Fibroblast of lung (primary cell): ENCODE measurements around the gene SERTAD2. TPM values are rescaled to one million over a fixed set of nuclear protein-coding genes. Genes with fewer than 3 reads are reported as not detected.

Experiments
- DNase-seq, 2 donors: peaks; one replicate each; pipeline versions ENCODE4 v3.0.0 to v3.0.0-alpha.2; 2010; ENCODE audit warnings: low read depth in 2 of 2
- H2AFZ ChIP-seq: 2 replicates; pipeline ENCODE4 v1.5.1; 2012; ENCODE audit warnings: low read length, control low read depth, inconsistent platforms
- H3K27ac ChIP-seq: 2 replicates; pipeline ENCODE4 v1.5.1; 2011; ENCODE audit warnings: low read length, control low read depth; ENCODE audit not compliant: insufficient read depth
- H3K27me3 ChIP-seq: 2 replicates; pipeline ENCODE4 v1.5.1; 2011; ENCODE audit warnings: mild to moderate bottlenecking, low read length; ENCODE audit not compliant: control insufficient read depth, insufficient read depth
- H3K36me3 ChIP-seq: 2 replicates; pipeline ENCODE4 v1.5.1; 2011; ENCODE audit warnings: low read length; ENCODE audit not compliant: control insufficient read depth, insufficient read depth
- H3K4me1 ChIP-seq: 2 replicates; pipeline ENCODE4 v1.5.1; 2011; ENCODE audit warnings: low read length; ENCODE audit not compliant: control insufficient read depth, insufficient read depth; ENCODE audit errors: extremely low read depth
- H3K4me2 ChIP-seq: 2 replicates; pipeline ENCODE4 v1.5.1; 2011; ENCODE audit warnings: low read length, control low read depth; ENCODE audit not compliant: insufficient read depth; ENCODE audit errors: extremely low read depth
- H3K4me3 ChIP-seq, 4 experiments: fragments of 200-600 bp in 1 of 4; sonication (generic) in 1 of 4; replicated peaks in 1 of 4; 2 replicates each; pipeline ENCODE4 v1.5.1; 2011 to 2016; ENCODE audit warnings: low read length in 4 of 4, low read depth in 3 of 4, mild to moderate bottlenecking in 3 of 4, control low read depth in 2 of 4, inconsistent platforms in 1 of 4, mixed read lengths in 1 of 4; ENCODE audit not compliant: insufficient read depth in 1 of 4; ENCODE audit errors: control extremely low read depth in 1 of 4
- H3K79me2 ChIP-seq: 2 replicates; pipeline ENCODE4 v1.5.1; 2012; ENCODE audit warnings: mild to moderate bottlenecking, low read length, inconsistent platforms; ENCODE audit not compliant: control insufficient read depth, insufficient read depth
- H3K9ac ChIP-seq: 2 replicates; pipeline ENCODE4 v1.5.1; 2011; ENCODE audit warnings: mild to moderate bottlenecking, low read length, control low read depth; ENCODE audit not compliant: insufficient read depth
- H3K9me3 ChIP-seq: 2 replicates; pipeline ENCODE4 v1.5.1; 2012; ENCODE audit warnings: low read depth, low read length; ENCODE audit not compliant: control insufficient read depth, insufficient read depth
- H4K20me1 ChIP-seq: 2 replicates; pipeline ENCODE4 v1.5.1; 2011; ENCODE audit warnings: low read length; ENCODE audit not compliant: control insufficient read depth, insufficient read depth; ENCODE audit errors: extremely low read depth
- EZH2 ChIP-seq: IDR thresholded peaks from 2 replicates; pipeline ENCODE4 v1.5.1; 2012; ENCODE audit warnings: low read length, control low read depth, mild to moderate bottlenecking; ENCODE audit errors: missing control alignments
- polyA plus RNA-seq, 2 donors: library from polyadenylated mRNA; depleted of rRNA in 1 of 2; stranded (reverse) in 1 of 2; unstranded in 1 of 2; fragments of >200 nt; gene quantifications; 2 replicates each; pipeline ENCODE4 v1.2.1, GENCODE V29; 2011 to 2012; ENCODE audit warnings: missing spikeins in 1 of 2
- total RNA-seq: library from RNA; depleted of rRNA; stranded (reverse); fragments of >200 nt; gene quantifications from 2 replicates; pipeline ENCODE4 v1.2.1, GENCODE V29; 2014
- TF ChIP-seq, protein P1 (sequence below), 2 donors: IDR thresholded peaks in 1 of 2; conservative IDR thresholded peaks in 1 of 2; 1 replicate in 1 of 2; 2 replicates in 1 of 2; pipeline ENCODE4 v1.5.1; 2011 to 2012; ENCODE audit warnings: low read length in 2 of 2, control low read depth in 1 of 2, inconsistent platforms in 1 of 2, low read depth in 1 of 2, mild to moderate bottlenecking in 1 of 2

The SERTAD2 gene
- total and polyA plus RNA-seq, 2 donors (not counting 1 experiment from before 2014, with no cell fraction given), result 15.2 to 16.5 TPM

DNA sequence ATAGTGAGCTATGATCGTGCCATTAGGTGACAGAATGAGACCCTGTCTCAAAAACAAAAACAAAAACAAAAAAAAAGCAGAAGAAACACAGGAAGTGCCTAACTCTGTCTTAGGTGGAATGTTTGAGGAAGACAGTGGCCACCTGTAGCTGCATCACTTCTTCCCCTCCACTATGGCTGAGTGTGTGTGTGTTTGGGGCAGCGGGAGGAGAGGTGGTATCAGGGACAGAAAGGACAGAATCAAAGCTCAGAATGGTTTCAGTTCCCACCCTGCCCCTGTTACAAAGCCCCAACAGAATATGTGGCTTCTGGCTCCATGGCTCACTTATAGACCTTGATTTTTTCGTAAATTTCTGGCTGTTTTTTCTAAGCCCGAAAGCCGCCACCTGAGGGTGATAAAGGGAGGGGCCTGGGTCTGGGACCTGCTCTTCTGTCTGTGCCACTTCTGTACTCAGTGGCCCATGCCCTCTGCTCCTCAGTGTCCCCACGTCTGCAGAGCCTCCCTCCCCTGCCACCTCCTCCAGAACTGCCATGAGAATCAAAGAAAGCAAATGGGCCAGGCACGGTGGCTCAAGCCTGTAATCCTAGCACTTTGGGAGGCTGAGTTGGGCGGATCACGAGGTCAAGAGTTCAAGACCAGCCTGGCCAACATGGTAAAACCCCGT, 27.4 kb downstream of the SERTAD2 start:
- no peak for DNase-seq
- H3K27me3 ChIP-seq, result no peaks in the 10 kb centered on the region
- H3K9ac ChIP-seq, result no peak overlapping the region
- TF ChIP-seq, protein P1, sequence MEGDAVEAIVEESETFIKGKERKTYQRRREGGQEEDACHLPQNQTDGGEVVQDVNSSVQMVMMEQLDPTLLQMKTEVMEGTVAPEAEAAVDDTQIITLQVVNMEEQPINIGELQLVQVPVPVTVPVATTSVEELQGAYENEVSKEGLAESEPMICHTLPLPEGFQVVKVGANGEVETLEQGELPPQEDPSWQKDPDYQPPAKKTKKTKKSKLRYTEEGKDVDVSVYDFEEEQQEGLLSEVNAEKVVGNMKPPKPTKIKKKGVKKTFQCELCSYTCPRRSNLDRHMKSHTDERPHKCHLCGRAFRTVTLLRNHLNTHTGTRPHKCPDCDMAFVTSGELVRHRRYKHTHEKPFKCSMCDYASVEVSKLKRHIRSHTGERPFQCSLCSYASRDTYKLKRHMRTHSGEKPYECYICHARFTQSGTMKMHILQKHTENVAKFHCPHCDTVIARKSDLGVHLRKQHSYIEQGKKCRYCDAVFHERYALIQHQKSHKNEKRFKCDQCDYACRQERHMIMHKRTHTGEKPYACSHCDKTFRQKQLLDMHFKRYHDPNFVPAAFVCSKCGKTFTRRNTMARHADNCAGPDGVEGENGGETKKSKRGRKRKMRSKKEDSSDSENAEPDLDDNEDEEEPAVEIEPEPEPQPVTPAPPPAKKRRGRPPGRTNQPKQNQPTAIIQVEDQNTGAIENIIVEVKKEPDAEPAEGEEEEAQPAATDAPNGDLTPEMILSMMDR (conservative IDR thresholded peaks at IDR 0.05 in 1 of 2, IDR thresholded peaks at IDR 0.05 in 1 of 2; ENCODE audit: low read depth in 1 of 2, low read length in 2 of 2), result no peak
- no peak for TF ChIP-seq EZH2
- no peaks in the 10 kb centered on the region for H3K4me1 ChIP-seq
- H3K36me3 ChIP-seq, result peaks cover 1% of the 10 kb centered on the region
- H3K4me2 ChIP-seq, result no peak overlapping the region
- H3K27ac ChIP-seq, result no peak overlapping the region
- no peaks in the 10 kb centered on the region for H4K20me1 ChIP-seq
- H2AFZ ChIP-seq, result no peak overlapping the region
- no peaks in the 10 kb centered on the region for H3K9me3 ChIP-seq
- no peak overlapping the region for H3K4me3 ChIP-seq
- H3K79me2 ChIP-seq, result no peaks in the 10 kb centered on the region

DNA sequence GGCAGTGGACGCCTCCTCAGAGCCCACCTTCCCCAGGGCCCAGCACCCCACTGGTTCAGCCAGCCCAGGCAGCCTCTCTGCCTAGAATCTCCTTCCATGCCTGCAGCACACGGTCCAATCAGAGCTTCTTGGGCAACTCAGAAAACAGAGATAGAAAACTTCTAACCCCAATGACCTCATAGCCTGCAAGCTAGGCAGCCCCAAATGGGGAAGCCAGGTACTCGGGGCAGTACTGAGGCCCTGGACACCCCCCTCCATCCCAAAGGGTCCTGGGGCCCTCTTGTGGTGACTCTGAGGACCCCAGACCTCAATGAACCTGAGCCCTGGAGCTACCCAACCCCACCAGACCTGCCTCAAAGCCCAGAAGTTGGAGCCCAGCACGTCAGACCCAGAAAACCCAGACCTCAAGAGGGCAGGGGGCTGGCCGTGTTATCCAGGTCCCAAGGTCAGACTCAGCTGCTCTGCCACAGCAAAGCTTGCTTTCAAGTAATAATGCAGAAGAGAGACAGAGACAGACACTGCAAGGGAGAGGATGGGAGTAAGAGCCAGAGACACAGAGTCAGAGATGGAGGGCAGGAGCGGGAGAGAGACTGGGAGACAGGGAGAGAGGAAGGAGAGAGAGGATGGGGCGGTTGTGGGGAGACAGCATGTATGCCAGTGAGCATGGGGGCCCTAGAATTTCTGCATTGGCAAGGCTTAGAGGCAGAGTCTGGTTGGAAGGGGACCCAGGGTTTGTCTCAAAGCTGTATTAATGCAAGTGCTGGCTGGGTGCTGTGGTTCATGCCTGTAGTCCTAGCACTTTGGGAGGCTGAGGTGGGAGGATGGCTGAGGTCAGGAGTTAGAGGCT, 28.2 kb downstream of the SERTAD2 start:
- Histone ChIP-seq H3K36me3 (no peaks in the 10 kb centered on the region), H3K27me3 (no peaks in the 10 kb centered on the region), H3K4me1 (no peaks in the 10 kb centered on the region), H2AFZ (no peak overlapping the region), H3K9me3 (no peaks in the 10 kb centered on the region), H3K4me2 (no peak overlapping the region), H3K4me3 (no peak overlapping the region), H3K9ac (no peak overlapping the region), H3K79me2 (no peaks in the 10 kb centered on the region), H4K20me1 (no peaks in the 10 kb centered on the region), H3K27ac (no peak overlapping the region)
- no peak for DNase-seq
- TF ChIP-seq, protein P1 (conservative IDR thresholded peaks at IDR 0.05 in 1 of 2, IDR thresholded peaks at IDR 0.05 in 1 of 2; ENCODE audit: low read depth in 1 of 2, low read length in 2 of 2), result no peak
- no peak for TF ChIP-seq EZH2

DNA sequence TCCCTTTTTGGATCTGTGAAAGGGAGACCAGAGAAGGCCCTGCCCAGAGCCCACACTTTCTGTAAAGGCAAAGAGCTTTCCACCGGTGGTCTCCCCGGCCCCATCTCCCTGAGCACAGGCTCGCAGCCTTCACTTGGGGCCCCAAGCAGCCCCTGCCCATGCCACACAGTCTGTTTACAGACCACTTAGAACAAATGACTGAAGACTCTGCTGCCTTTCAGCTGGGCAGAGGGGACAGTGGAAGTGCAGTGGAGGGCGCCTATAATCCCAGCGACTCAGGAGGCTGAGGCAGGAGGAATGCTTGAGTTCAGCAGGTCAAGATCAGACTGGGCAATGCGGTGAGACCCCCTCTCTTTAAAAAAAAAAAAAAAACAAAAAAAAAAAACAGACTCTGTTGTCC, 28.9 kb downstream of the SERTAD2 start:
- no peak overlapping the region for H2AFZ ChIP-seq
- TF ChIP-seq EZH2, result no peak
- TF ChIP-seq, protein P1 (conservative IDR thresholded peaks at IDR 0.05 in 1 of 2, IDR thresholded peaks at IDR 0.05 in 1 of 2; ENCODE audit: low read depth in 1 of 2, low read length in 2 of 2), result no peak
- no peaks in the 10 kb centered on the region for H3K79me2 ChIP-seq
- H3K36me3 ChIP-seq, result no peaks in the 10 kb centered on the region
- no peak overlapping the region for H3K27ac ChIP-seq
- H3K4me2 ChIP-seq, result no peak overlapping the region
- H3K4me1 ChIP-seq, result no peaks in the 10 kb centered on the region
- no peak overlapping the region for H3K4me3 ChIP-seq
- no peak overlapping the region for H3K9ac ChIP-seq
- no peaks in the 10 kb centered on the region for H3K27me3 ChIP-seq
- H4K20me1 ChIP-seq, result no peaks in the 10 kb centered on the region
- no peak for DNase-seq
- no peaks in the 10 kb centered on the region for H3K9me3 ChIP-seq
